Upper lobe of left lung (tissue), 4 donors: ENCODE data around the gene CDK15.

Experiments used
- CTCF ChIP-seq, 6 experiments: fragments of 450-650 bp in 4 of 6; fragments of 200-600 bp in 2 of 6; sonication (generic) in 2 of 6; IDR thresholded peaks; one replicate each; pipeline ENCODE4 v1.5.1; 2016 to 2019; ENCODE audit warnings: antibody characterized with exemption in 6 of 6
- POLR2A ChIP-seq, 4 donors: fragments of 450-650 bp; IDR thresholded peaks; one replicate each; pipeline ENCODE4 v1.5.1; 2016 to 2017; ENCODE audit warnings: antibody characterized with exemption in 4 of 4, mild to moderate bottlenecking in 2 of 4

GRCh38 chr2:201784563-201784962 lies 21.8 kb upstream of the CDK15 start:
- no peak for TF ChIP-seq CTCF (IDR thresholded peaks at IDR 0.05)
- no peak for TF ChIP-seq POLR2A (IDR thresholded peaks at IDR 0.05)
